Measurements from ENCODE around the gene WNK2.

GRCh38 chr9:93301911-93302541 lies 118.1 kb downstream of the WNK2 start:
- TF ChIP-seq CTCF (conservative IDR thresholded peaks at IDR 0.05) = no peak
- no peak for TF ChIP-seq ZFX (IDR thresholded peaks at IDR 0.05)

Measured in C4-2B (cell line).